NB4 (cell line): ENCODE measurements around the gene BUD13.

ENCODE experiments used
- MYC ChIP-seq: IDR thresholded peaks from 2 replicates; pipeline ENCODE4 v1.6.1; 2011; ENCODE audit warnings: low read depth, low read length
- TF ChIP-seq, protein P1 (sequence below): IDR thresholded peaks from one replicate; pipeline ENCODE4 v1.5.1; 2012; ENCODE audit warnings: low read depth, low read length

DNA sequence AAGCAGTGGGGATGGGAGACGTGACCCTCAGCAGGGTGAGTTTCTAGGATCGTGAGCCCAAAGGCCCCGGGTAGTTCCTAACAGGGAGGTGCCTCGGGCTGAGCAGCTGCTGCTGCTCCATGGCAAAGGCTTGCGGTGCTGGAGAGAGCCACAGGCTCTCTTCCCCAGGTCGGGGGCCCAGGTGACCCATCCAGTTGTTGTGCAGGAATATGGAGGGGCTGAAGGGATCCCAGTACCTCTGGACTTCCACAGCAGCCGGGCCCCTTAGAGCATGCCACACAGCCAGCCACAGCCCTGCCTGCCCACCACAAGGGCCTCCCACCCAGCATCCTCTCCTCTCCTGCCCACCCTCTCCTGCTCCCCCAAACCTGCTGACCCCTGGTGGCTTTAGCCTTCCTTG is 49.3 kb downstream of the BUD13 start:
- TF ChIP-seq, protein P1, sequence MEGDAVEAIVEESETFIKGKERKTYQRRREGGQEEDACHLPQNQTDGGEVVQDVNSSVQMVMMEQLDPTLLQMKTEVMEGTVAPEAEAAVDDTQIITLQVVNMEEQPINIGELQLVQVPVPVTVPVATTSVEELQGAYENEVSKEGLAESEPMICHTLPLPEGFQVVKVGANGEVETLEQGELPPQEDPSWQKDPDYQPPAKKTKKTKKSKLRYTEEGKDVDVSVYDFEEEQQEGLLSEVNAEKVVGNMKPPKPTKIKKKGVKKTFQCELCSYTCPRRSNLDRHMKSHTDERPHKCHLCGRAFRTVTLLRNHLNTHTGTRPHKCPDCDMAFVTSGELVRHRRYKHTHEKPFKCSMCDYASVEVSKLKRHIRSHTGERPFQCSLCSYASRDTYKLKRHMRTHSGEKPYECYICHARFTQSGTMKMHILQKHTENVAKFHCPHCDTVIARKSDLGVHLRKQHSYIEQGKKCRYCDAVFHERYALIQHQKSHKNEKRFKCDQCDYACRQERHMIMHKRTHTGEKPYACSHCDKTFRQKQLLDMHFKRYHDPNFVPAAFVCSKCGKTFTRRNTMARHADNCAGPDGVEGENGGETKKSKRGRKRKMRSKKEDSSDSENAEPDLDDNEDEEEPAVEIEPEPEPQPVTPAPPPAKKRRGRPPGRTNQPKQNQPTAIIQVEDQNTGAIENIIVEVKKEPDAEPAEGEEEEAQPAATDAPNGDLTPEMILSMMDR: no peak
- no peak for TF ChIP-seq MYC
